Urinary bladder (tissue), 4 donors: ENCODE data around the gene CATSPER3. TPM values are rescaled to one million over a fixed set of nuclear protein-coding genes. Genes with fewer than 3 reads are reported as not detected.

ENCODE experiments used
- DNase-seq: peaks from one replicate; pipeline ENCODE4 v3.0.0-alpha.2; 2015; ENCODE audit errors: extremely low spot score
- H3K27ac ChIP-seq: one replicate; pipeline ENCODE4 v1.5.1; 2013; ENCODE audit warnings: low read depth, mild to moderate bottlenecking, moderate library complexity
- H3K36me3 ChIP-seq: one replicate; pipeline ENCODE4 v1.6.1; 2013; ENCODE audit warnings: mild to moderate bottlenecking, moderate library complexity; ENCODE audit not compliant: insufficient read depth
- H3K4me1 ChIP-seq: one replicate; pipeline ENCODE4 v1.6.1; 2013; ENCODE audit warnings: mild to moderate bottlenecking, moderate library complexity; ENCODE audit not compliant: insufficient read depth
- H3K4me3 ChIP-seq: one replicate; pipeline ENCODE4 v1.5.1; 2013; ENCODE audit warnings: low read depth, low read length
- WGBS: extraction: QIAGEN DNeasy Blood & Tissue Kit; methylation state at CpG from one replicate; pipeline ENCODE4 v1.1.7; 2013; 5-methylcytosine and 5-hydroxymethylcytosine counted together
- polyA plus RNA-seq: library from polyadenylated mRNA; stranded (reverse); fragments of 200-250 nt; gene quantifications from one replicate; pipeline ENCODE4 v1.2.3, GENCODE V29; 2013
- small RNA-seq: library from RNA; depleted of rRNA; stranded (forward); fragments of <200 nt; gene quantifications from one replicate; pipeline ENCODE3, GENCODE V24; 2014
- total RNA-seq: library from RNA; depleted of rRNA; stranded (reverse); fragments of >200 nt; gene quantifications from one replicate; pipeline ENCODE4 v1.2.3, GENCODE V29; 2014
- donor health status: healthy with polysubstance abuse.
- donor health status: healthy.

Gene CATSPER3
- total and polyA plus RNA-seq, 2 donors = 0.72 TPM; not detected in 1

DNA sequence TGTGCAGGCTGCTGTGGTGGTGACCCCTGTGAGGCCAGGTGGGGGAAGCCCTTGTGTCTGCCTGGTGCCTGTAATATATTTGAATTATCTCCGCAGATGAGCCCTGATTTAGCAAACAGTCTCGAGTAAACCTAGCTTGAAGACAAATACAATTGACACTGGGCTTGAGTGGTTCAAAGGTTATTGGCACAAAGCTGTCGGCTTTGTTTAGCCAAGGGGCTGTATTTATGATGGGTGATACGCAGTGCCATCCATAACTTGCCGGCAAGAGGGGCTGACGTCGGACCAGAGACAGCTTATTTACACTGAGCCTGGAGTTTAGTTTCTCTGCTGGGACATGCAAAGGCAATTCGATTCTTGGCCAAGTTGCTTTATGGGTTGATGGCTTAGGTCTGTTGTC lies 86.3 kb downstream of the CATSPER3 start:
- no peak overlapping the region for H3K4me3 ChIP-seq
- no peaks in the 10 kb centered on the region for H3K36me3 ChIP-seq
- no peak overlapping the region for H3K27ac ChIP-seq
- WGBS = 29% methylated on average over 8 of the region's 8 CpGs
- DNase-seq = no peak
- no peaks in the 10 kb centered on the region for H3K4me1 ChIP-seq

DNA sequence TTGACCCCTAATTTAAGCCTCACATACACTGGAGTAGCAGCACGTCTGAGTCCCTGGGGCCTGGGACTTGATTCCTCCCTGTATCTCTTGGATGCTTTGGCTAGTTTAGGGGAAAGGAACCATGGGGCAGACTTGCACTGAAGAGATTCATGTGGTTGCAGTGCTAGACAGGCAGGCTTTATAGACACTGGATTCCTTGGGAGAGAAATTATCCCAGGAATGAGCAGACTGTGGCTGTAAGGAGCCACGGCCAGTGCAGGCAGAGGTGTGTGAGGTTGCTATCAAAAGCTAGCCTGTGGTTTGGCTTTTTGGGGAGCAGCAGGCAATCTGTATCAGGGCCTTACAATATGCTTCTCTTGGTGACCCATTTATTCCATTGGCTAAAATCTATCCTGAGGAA lies 86.8 kb downstream of the CATSPER3 start:
- Histone ChIP-seq H3K36me3 (no peaks in the 10 kb centered on the region), H3K4me1 (no peaks in the 10 kb centered on the region), H3K27ac (no peak overlapping the region), H3K4me3 (no peak overlapping the region)
- 55% methylated on average over 2 of the region's 2 CpGs for WGBS
- no peak for DNase-seq

GRCh38 chr5:135055396-135055795 lies 87.7 kb downstream of the CATSPER3 start:
- no peaks in the 10 kb centered on the region for H3K36me3 ChIP-seq
- DNase-seq = no peak
- H3K4me3 ChIP-seq = no peak overlapping the region
- H3K27ac ChIP-seq = no peak overlapping the region
- H3K4me1 ChIP-seq = no peaks in the 10 kb centered on the region
- WGBS = 62% methylated on average over 5 of the region's 5 CpGs

- Histone ChIP-seq H3K36me3 (no peaks in the 10 kb centered on the region), H3K4me1 (no peaks in the 10 kb centered on the region), H3K27ac (no peak overlapping the region), H3K4me3 (no peak overlapping the region)
- WGBS = 92% methylated on average over 8 of the region's 8 CpGs
- no peak for DNase-seq
These were observed 88.8 kb downstream of the CATSPER3 start for GRCh38 chr5:135056316-135057030.

- H3K27ac ChIP-seq = no peak overlapping the region
- no peak overlapping the region for H3K4me3 ChIP-seq
- H3K36me3 ChIP-seq = no peaks in the 10 kb centered on the region
- WGBS = 88% methylated on average over 2 of the region's 2 CpGs
- DNase-seq = no peak
- no peaks in the 10 kb centered on the region for H3K4me1 ChIP-seq
These were observed 89.5 kb downstream of the CATSPER3 start for GRCh38 chr5:135057233-135057632.

DNA sequence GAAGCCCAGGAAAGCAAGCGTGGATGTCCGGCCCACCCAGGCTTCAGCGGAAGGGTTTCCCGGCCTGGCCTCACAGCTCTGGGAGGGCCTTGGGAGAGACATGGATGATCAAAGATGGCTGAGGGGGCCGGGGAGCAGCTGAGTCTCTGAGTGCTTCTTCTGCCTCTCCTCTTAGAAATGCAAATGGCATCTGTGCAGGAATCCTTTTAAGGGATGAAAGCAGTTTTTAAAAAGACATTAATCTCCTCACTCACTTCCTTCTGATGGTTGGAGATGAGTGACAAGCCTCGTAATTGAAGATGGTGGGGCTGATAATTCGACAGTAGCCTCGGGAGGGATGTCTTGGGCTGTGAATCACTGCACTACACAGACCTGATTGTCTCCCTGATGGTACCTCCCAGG lies 90.6 kb downstream of the CATSPER3 start:
- 84% methylated on average over 8 of the region's 8 CpGs for WGBS
- no peaks in the 10 kb centered on the region for H3K4me1 ChIP-seq
- H3K27ac ChIP-seq = no peak overlapping the region
- no peak for DNase-seq
- H3K36me3 ChIP-seq = no peaks in the 10 kb centered on the region
- no peak overlapping the region for H3K4me3 ChIP-seq

- 85% methylated on average over 12 of the region's 12 CpGs for WGBS
- Histone ChIP-seq H3K4me3 (no peak overlapping the region), H3K36me3 (no peaks in the 10 kb centered on the region), H3K4me1 (no peaks in the 10 kb centered on the region), H3K27ac (no peak overlapping the region)
- no peak for DNase-seq
These were observed 91.6 kb downstream of the CATSPER3 start for GRCh38 chr5:135059000-135059923.

- WGBS = 82% methylated on average over 3 of the region's 3 CpGs
- Histone ChIP-seq H3K4me3 (no peak overlapping the region), H3K4me1 (no peaks in the 10 kb centered on the region), H3K27ac (no peak overlapping the region), H3K36me3 (no peaks in the 10 kb centered on the region)
- no peak for DNase-seq
These were observed 92.3 kb downstream of the CATSPER3 start for GRCh38 chr5:135060021-135060420.

DNA sequence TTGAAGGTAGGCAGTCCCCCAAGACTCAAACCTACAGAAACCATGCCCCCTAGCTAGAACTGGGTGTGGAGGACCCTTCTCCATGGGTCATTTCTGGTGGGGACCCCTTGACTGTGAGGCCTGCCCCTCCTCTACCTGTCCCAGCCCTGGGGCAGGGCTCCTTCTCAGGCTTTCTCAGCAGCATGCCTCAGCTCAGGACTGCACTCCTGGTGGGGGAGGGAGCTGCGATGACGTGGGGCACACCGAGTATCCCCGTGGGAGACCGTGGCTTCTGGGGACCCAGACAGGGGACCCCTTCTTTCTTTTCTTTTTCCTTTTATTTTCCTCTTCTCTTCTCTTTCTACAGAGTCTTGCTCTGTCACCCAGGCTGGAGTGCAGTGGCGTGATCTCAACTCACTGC lies 93.3 kb downstream of the CATSPER3 start:
- no peaks in the 10 kb centered on the region for H3K4me1 ChIP-seq
- no peak for DNase-seq
- H3K27ac ChIP-seq = no peak overlapping the region
- H3K4me3 ChIP-seq = no peak overlapping the region
- WGBS = 96% methylated on average over 6 of the region's 6 CpGs
- no peaks in the 10 kb centered on the region for H3K36me3 ChIP-seq

Small RNAs within 50 kb of the gene (small RNA-seq; reads per million reads assigned to genes)
- not detected for gene MIR4461
- not detected for gene MTND3P25
- gene MTND4LP30 = not detected

Other genes with a start within 250 kb of the CATSPER3 start
- 44.0 TPM for gene CAMLG, start 229.4 kb upstream of the CATSPER3 start, total RNA-seq
- gene CAMLG, start 229.4 kb upstream of the CATSPER3 start, polyA plus RNA-seq = 49.7 TPM
- 50.5 TPM for gene DDX46, start 209.1 kb upstream of the CATSPER3 start, total RNA-seq
- gene DDX46, start 209.1 kb upstream of the CATSPER3 start, polyA plus RNA-seq = 28.4 TPM
- gene C5orf24, start 121.9 kb upstream of the CATSPER3 start, total RNA-seq = 73.4 TPM
- gene C5orf24, start 121.9 kb upstream of the CATSPER3 start, polyA plus RNA-seq = 34.1 TPM
- 133 TPM for gene TXNDC15, start 93.5 kb upstream of the CATSPER3 start, total RNA-seq
- 94.2 TPM for gene TXNDC15, start 93.5 kb upstream of the CATSPER3 start, polyA plus RNA-seq
- 11.9 TPM for gene PCBD2, start 62.8 kb upstream of the CATSPER3 start, total RNA-seq
- gene PCBD2, start 62.8 kb upstream of the CATSPER3 start, polyA plus RNA-seq = 5.4 TPM
- gene PITX1, start 66.3 kb downstream of the CATSPER3 start, total RNA-seq = 50.1 TPM
- 178 TPM for gene PITX1, start 66.3 kb downstream of the CATSPER3 start, polyA plus RNA-seq